NCI-H2029 treated with DMSO at 0.1 percent for 48 hours (cell line): Measurements from ENCODE around the gene DGKZ.

Experiments
- DNase-seq: peaks from one replicate; lab custom pipeline; 2025; lab: John Stamatoyannopoulos, UW

Gene DGKZ

DNA sequence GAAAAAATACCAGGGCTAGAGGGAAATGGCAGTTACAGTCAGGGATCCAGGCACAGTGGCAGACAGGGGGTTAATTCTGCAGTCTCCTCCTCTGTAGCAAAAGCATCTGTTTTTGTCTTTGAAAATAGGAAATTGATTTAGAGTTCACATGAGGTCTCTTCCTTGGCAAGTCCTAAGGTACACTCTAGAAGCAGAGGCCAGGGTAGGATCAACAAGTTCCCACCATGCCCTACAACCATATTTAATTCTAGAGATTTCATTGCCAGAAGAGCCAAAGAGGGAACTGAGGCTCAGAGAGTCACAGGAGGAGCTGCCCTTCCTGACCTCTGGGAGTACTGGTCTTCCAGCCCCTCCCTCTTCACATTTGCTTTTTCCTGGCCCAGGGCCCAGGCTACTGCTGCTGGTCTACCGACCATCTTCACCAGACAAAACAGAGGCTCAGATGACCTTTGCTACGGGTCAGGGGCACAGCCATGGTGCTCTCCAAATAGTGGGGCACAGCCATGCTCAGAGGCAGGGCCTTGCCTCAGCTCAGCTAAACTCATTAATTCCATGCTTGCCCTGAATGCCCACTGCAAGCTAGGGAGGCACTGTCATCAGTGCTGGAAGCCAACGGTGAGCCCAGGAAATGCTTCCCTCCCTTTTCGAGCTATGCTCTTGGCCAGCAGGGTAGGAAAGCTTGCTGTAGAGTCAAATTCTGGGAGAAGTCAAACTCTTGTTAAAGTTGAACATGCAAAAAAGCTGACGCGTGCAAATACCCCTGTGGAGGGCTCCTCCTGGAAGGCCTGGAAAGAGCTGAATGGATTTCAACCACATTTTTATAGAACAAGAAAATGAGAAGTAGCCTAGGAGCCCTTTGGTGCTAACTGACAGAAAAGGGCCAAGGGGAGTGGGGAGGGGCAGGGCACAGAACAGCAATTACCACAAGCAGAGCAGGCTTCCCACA is 56.0 kb downstream of the DGKZ start:
- DNase-seq = no peak

- no peak for DNase-seq
These were observed 57.3 kb downstream of the DGKZ start for GRCh38 chr11:46404476-46405017.

GRCh38 chr11:46407635-46408034 is 60.4 kb downstream of the DGKZ start:
- no peak for DNase-seq

GRCh38 chr11:46408407-46408986 is 61.2 kb downstream of the DGKZ start:
- DNase-seq = no peak

DNA sequence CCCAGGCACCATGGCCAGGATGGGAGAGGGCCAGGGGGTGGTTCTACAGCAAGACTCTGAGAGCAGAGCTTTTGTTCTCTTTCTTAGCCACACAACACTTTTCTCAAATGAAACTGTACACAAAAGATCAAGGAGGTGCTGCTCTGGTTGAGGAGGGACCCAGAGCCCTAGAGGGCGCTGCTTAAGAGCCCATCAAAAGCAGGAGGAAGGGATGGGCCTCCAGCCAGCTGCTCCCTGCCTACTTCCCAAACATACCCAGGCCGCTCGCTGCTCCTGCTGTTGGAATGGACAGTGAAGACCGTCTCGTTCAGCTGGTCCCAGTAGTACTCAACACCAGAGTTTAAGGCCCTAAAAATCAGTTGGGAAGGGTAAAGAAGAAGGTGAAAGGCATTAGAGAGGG is 62.8 kb downstream of the DGKZ start:
- DNase-seq = no peak

- DNase-seq = no peak
These were observed 66.7 kb downstream of the DGKZ start for GRCh38 chr11:46413760-46414465.

DNA sequence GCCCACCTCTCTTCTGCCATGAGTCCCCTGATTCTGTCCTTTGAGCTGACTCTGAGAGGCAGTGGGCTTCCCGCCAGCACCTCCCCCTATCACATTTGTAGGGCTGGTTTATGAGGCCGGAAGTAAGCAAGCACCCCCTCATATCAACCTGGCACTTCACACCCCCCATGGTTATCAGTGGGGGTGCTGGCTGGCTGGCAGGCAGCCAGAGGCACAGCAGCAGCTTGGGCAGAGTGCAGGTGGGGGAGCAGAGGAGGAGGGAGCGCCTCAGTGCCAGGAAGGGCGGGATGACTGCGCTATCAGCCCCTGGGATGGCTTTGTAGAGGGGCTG is 67.2 kb downstream of the DGKZ start:
- no peak for DNase-seq

- DNase-seq = no peak
These were observed 67.6 kb downstream of the DGKZ start for GRCh38 chr11:46414879-46415278.

- DNase-seq = no peak
These were observed 70.4 kb downstream of the DGKZ start for GRCh38 chr11:46417711-46418110.

GRCh38 chr11:46418751-46419150 is 71.5 kb downstream of the DGKZ start:
- no peak for DNase-seq

- DNase-seq = no peak
These were observed 73.2 kb downstream of the DGKZ start for GRCh38 chr11:46420513-46420912.

DNA sequence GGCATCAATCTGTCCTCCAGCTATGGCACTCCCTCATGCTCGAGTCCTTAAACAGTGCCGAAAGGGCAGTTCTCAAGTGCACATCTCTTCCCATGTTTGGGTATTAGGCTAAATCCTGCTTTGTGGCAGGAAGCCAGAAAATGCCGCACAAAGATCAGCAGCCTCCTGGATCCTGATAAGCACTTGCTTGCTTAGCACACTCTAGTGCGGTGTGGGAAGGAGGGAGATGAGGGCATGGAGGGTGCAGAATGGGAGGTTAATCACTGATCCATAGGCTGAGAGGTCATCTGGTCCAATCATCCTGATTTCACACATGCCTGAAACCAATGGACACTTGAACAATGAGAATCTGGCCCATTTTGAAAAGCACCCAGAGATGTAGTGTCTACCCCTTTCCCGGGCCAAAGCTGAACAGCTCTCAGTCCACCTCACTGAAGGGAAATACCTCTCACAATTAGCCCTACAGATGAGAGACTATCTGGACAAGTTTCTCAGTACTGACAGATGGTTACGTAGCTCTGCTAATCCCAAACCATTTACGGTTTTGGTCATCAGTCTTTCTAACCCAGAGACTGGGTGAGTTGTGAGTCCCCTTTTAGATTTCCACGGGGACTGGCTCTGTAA is 74.1 kb downstream of the DGKZ start:
- DNase-seq = no peak

- DNase-seq = no peak
These were observed 75.3 kb downstream of the DGKZ start for GRCh38 chr11:46422588-46422987.

GRCh38 chr11:46426233-46426991 is 79.1 kb downstream of the DGKZ start:
- DNase-seq = no peak

GRCh38 chr11:46427364-46427763 is 80.1 kb downstream of the DGKZ start:
- DNase-seq = no peak

DNA sequence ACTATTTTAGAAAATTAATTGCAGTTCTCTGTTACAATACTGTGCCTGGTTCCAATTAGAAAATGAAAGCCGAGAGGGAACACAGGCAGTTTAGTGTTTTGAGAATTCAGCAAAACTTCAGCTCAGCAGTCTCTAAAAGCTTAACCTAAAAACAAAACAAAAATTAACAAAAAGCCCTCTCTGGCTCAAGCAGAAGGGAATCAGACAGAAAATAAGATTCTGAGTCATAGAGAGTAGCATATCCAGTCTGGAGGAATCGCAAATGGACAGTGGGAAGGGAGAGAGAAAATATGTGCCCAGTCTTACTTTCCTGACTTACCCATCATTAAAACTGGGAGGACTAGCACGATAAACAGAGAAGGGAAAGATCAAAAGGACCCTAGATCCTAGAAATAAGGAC is 82.5 kb downstream of the DGKZ start:
- DNase-seq = no peak
